LoVo (cell line): ENCODE data around the gene HDAC4.
"Not testable (repeated sequence)": the region's sequence is repeated elsewhere in the genome, so short reads cannot be mapped to it uniquely, and the experiment has no call there.

Experiments
- DNase-seq: peaks from one replicate; pipeline ENCODE4 v3.0.0-alpha.2; 2016; ENCODE audit warnings: low spot score

HDAC4 gene

DNA sequence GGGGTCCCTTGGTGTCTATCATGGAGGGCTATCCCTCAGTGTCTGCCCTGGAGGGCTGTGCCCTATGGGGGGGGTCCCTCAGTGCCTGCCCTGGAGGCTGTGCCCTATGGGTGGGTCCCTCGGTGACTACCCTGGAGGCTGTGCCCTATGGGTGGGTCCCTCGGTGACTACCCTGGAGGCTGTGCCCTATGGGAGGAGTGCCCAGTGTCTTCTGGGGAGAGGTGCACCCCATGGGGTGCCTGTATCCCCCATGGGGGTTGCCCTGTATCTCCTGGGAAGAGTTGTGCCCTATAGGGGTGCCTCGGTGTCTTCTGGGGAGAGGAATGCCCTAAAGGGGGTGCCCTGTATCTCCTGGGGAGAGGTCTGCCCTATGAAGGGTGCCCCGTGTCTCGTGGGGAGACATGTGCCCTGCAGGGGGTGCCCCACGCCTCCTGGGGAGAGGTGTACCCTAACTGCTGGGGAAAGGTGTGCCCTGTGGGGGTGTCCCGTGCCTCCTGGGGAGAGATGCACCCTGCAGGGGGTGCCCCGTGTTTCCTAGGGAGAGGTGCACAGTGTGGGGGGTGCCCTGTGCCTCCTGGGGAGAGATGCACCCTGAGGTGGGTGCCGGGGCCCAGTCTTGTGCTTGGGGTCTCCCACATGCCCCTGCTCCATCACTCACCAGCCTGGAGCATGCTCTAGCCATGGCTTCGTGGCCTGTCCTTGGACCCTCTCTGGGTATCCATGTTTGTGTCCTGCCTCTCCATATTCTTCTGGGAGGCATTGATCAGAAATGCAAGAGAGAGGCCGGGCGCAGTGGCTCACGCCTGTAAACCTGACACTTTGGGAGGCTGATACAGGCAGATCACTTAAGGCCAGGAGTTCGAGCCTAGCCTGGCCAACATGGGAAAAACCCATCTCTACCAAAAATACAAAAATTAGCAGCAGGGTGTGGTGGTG, 215.6 kb downstream of the HDAC4 start:
- DNase-seq = no peak

DNA sequence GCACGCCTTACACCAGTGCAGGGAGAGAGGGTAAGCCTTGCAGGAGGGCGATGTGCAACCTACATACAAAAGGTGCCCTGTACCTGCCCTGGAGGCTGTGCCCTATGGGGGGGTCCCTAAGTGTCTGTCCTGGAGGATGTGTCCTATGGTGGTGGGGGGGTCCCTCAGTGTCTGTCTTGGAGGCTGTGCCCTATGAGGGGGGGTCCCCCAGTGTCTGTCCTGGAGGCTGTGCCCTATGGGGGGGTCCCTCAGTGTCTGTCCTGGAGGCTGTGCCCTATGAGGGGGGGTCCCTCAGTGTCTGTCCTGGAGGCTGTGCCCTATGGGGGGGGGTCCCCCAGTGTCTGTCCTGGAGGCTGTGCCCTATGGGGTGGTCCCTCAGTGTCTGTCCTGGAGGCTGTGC, 216.6 kb downstream of the HDAC4 start:
- DNase-seq = no peak

GRCh38 chr2:239182981-239183791, 217.6 kb downstream of the HDAC4 start:
- DNase-seq = no peak

DNA sequence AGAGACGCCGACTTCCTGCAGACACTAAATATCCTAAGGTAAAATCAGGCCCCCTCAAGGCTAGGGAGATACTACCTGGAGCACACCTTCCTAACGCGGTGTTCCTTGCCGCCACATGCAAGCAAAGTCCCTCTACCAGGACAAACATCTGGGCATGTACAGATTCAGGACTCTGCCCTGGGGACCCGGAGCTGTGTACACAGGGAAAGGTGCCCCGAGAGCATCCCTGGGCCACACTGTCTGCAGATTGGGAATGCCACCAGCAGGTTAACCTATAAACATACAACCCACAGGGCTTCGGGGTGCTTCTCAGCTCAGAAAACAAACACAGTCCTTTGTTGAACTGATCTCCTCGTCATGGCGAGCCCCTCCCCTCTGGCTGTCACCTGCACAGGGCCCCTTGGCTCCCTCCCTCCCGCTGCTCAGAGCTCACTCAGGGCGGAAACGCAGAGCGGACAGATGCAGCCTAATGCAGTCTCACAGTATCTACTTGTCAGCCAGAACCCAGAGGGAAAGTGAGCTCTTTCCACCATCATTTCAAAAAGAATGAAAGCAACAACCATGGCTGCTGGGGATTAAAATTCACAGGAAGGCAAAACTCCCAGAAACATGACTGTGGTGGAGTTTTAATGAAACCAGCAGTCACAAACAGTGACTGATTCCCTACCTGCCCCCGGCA, 218.8 kb downstream of the HDAC4 start:
- DNase-seq = no peak

DNA sequence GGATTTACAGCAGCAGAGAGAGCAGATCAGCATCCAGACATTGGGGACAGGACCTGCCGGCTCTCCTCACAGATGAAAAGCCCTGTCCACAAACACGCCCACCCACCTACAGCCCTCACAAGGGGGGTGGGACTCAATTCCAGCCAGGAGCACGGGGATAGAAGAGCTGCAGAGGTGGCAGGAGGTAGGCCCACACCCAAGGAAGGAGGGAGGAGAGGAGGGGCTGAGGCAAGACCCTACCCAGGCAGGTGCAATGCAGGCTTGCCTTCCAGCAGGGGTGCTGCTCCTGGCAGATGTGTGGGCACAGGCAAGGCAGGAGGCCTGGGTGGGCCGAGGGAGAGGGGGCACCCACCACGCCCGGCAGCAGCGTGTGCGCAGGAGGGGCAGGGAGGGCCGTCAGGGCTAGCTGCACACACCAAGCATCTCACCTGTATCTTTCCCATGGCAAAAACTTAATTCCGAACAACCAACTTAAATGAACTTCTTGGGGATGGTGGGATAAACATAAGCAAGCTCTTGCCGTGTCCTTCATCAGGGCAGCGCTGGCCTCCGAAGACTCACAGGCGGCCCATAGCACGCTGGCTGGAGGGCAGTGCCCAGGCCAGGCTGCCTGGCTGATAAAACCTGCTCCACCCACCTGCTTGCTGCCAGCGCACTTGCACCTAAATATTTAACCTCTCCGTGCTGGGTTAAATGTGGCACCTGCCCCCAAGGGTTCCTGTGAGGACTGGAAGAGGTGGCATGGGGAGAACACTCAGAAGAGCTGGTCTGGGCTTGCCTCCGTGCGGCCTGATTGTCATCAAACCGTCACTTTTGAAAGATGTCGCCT, 219.5 kb downstream of the HDAC4 start:
- no peak for DNase-seq

DNA sequence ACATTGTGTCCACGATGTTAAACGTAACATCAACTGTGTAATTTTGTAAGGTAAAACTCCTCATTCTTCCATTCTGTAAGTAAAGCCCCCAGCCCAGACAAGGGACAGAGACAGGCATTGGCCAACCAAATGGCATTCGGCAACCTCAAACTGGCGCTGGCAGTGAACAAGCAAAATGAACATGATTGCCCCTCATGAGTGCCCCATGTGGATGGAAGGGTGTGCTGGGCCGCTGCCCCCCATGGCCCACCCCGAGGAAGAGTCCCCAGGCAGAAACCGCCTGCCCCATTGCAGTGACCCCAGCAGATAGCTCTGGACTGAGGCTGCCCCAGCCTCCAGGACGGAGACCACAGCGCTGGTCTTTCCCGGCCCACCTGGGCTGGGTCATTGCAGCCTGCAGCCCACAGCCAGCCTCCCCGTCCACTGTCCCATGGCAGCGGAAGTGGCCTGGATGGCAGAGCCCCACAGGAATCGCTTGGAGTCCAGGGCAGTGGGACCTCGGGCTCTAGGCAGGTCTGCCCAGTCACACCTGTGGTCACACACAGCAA, 220.2 kb downstream of the HDAC4 start:
- DNase-seq = no peak

GRCh38 chr2:239179851-239180371, 220.9 kb downstream of the HDAC4 start:
- DNase-seq = no peak

DNA sequence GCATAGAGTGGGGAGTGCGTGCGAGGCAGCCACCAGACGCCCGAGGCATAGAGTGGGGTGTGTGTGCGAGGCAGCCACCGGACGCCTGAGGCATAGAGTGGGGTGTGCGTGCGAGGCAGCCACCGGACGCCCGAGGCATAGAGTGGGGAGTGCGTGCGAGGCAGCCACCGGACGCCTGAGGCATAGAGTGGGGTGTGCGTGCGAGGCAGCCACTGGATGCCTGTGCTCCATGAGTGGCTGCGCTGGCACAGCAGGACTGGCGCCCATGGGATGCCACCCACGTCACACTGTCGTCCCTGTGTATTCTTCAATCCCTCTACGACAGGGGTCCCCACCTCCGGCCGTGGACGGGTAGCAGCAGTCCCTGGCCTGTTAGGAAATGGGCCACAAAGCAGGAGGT, 221.9 kb downstream of the HDAC4 start:
- DNase-seq = no peak

DNA sequence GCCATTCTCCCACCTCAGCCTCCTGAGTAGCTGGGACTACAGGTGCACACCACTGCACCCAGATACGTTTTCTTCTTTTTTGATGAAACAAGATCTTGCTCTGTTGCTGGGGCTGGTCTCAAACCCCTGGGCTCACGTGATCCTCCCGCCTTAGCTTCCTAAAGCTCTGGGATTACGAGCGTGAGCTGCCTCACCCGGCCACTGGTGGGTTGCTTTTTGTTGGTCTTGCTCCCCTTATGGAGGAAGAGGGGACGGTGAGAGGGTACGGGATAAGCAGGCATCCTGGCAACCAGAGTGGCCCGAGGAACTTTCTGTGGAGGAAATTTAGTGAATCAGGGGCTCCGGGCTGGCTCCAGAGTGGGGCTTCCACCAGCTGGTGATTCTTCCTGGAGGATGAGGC, 222.3 kb downstream of the HDAC4 start:
- DNase-seq = no peak

- no peak for DNase-seq
Observed at GRCh38 chr2:239177908-239178307, 222.9 kb downstream of the HDAC4 start.

GRCh38 chr2:239177325-239177724, 223.5 kb downstream of the HDAC4 start:
- no peak for DNase-seq

DNA sequence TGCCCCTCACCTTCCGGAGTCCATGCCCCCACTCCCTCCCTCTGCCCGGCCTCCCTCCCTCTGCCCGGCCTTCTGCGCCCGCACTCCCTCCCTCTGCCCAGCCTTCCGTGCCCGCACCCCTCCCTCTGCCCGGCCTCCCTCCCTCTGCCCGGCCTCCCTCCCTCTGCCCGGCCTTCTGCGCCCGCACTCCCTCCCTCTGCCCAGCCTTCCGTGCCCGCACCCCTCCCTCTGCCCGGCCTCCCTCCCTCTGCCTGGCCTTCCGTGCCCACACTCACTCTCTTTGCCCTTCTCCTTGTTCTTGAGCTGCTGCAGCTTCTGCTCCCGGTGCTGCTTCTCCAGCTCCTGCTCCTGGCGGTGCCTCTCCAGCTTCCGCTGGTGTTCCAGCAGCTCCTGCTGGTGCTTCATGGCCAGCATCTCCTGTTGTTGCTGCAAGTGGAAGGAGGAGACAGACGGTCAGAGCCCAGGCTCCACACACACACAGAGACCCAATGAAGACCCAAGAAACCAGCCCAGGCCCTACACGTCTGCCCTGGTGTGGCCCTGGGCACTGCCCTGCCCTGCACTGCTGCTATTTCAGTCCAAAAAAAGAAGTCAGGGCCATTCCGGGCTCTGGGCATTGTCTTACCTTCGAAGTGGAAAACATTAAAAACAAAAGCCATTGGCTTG, 224.5 kb downstream of the HDAC4 start:
- DNase-seq = not testable (repeated sequence)

DNA sequence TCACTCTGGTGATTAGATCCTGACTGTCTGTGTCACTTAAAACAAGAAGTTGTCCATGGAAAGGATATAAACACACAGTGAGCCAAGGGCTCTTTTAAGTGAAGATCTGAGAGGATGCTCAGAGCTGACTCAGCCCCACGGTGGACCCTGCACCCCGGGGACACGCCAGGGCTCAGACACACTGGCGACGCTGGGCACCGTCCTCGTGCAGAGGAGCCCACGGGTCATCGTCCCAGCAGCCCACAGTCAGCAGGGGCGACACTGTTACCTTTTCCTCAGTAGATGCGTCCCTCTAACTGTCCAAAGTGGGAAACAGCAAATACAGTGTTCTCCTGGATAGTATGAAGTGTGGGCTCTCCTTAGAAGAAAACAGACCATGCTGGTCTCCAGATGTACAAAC, 225.6 kb downstream of the HDAC4 start:
- no peak for DNase-seq

- no peak for DNase-seq
Observed at GRCh38 chr2:239173301-239173700, 227.5 kb downstream of the HDAC4 start.

- no peak for DNase-seq
Observed at GRCh38 chr2:239171643-239172042, 229.2 kb downstream of the HDAC4 start.

- DNase-seq = no peak
Observed at GRCh38 chr2:239169311-239170048, 231.3 kb downstream of the HDAC4 start.

- no peak for DNase-seq
Observed at GRCh38 chr2:239168575-239168974, 232.2 kb downstream of the HDAC4 start.

DNA sequence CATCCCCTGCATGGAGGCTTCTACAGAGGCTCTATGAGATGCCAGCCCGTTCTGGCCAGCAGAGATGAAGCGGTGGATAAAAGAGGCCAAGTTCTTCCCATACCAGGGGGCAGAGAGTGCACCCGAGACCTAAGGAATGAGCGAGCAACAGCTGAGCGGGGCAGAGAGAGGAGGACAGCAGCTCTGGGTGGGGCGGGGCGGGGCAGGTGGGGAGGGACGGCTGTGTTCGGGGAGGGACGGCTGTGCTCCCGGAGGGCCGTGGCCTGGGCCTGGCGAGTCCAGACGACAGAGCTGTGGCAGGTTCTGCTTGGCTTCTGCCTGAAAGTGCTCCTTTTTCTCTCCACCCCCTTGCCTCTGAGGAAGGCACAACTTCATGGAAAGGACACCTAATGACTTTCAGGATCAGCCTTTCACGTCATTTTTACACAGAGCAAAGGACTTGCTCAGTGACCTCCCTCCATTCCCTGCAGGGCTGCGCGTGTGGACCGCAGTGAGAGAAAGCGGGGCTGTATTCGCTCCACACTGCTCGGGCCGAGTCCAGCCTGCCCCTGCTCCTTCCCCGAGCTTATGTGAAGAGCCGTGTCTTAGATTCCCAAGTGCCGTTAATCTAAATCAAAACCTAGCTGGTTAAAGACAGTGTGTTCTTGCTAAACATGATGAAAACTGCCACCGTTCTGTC, 232.9 kb downstream of the HDAC4 start:
- DNase-seq = no peak

GRCh38 chr2:239167011-239167673, 233.7 kb downstream of the HDAC4 start:
- no peak for DNase-seq
